GM10266 (cell line): ENCODE data around the gene PAPLN.

Experiments used
- DNase-seq: peaks from one replicate; pipeline ENCODE4 v3.0.0; 2012; ENCODE audit errors: extremely low spot score
- TF ChIP-seq, protein P1 (sequence below): IDR thresholded peaks from 2 replicates; pipeline ENCODE4 v1.5.1; 2012; ENCODE audit warnings: mild to moderate bottlenecking, low read depth; ENCODE audit not compliant: control insufficient read depth, insufficient read depth; ENCODE audit errors: missing control alignments

PAPLN gene

DNA sequence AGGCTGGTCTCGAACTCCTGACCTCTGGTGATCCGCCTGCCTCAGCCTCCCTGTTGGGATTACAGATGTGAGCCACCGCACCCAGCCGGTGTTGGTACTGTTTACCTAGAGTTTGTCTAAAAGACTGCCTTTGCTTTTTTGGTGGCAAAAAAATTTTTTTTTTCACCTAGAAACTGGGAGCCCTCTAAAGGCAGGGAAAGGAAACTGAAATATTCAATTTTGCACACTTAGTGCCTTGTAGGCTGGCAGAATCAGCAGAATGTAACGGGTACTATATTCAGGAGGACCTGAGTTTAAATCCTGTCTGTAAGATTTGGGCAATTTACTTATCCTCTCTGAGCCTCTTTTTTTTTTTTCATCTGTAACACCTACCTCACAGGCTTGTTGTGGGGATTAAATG, 43.6 kb downstream of the PAPLN start:
- TF ChIP-seq, protein P1, sequence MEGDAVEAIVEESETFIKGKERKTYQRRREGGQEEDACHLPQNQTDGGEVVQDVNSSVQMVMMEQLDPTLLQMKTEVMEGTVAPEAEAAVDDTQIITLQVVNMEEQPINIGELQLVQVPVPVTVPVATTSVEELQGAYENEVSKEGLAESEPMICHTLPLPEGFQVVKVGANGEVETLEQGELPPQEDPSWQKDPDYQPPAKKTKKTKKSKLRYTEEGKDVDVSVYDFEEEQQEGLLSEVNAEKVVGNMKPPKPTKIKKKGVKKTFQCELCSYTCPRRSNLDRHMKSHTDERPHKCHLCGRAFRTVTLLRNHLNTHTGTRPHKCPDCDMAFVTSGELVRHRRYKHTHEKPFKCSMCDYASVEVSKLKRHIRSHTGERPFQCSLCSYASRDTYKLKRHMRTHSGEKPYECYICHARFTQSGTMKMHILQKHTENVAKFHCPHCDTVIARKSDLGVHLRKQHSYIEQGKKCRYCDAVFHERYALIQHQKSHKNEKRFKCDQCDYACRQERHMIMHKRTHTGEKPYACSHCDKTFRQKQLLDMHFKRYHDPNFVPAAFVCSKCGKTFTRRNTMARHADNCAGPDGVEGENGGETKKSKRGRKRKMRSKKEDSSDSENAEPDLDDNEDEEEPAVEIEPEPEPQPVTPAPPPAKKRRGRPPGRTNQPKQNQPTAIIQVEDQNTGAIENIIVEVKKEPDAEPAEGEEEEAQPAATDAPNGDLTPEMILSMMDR, result no peak
- no peak for DNase-seq

DNA sequence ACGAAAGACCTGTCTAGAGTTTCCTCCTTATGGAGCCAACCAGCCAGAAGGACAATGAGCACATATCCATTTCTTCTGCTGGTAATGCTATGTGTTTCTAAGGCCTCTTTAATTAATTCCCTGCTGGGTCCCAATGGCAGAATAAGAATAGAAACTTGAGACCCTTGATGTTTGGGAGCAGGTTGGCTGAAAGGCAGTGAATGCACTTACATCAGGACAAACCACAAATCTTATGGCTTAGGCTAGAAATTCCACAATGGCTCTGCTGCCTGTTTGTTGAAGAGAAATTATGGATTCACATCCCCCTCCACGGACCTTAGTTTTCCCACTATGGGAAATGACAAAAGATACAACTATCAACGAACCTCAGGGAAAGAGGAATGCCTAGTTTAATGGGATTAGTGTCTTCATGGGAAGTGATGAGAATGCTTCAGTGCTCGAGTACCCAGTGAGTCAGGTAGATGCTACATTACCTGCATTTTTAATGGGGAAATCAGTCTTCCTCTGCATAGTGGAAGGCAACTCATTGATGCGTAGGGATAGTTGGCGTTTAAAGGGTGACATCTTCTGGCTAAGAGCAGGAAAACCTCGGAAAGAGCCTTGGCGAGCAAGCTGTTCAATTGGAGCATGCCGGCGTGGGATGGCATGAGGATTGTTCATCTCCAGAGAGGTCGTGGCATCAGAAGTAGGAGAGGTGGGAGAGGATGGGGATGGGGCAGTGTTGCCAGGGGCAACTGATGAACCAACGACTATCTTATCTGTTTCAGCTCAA, 46.5 kb downstream of the PAPLN start:
- TF ChIP-seq, protein P1, result no peak

DNA sequence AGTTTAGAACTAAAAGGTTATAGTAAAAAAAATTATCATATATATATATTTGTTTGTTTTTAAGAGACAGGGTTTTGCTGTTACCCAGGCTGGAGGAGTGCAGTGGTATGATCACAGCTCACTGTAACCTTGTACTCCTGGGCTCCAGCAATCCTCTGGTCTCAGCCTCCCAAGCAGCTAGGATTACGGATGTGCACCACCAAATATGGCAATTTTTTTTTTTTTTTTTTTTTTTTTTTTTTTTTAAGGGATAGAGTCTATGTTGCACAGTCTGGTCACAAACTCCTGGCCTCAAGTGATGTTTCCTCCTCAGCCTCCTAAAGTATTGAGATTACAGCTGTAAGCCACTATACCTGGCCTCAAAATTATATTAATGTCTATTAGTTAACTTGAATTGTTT, 48.7 kb downstream of the PAPLN start:
- DNase-seq, result no peak
- TF ChIP-seq, protein P1, result no peak

More for the DNA sequence above, 46.5 kb downstream of the PAPLN start:
- DNase-seq, result no peak

DNA sequence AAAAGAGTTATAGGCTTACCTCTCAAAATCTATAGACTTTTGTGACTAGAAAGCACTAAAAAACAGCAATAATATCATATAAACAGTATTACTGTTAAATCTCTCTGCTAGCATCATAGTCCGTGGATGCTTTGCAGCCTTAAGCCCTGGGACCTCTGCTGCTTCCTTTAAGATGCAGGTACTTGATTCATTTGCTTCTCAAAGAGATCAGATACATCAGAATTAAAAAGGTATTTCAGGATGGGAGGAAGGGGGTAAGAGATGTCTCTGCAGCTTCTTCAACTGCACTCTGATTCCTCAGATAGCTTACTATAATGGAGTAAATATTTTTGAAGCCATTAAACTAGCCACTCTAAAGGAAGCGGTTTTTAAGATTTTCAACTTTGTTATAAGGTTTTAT, 49.3 kb downstream of the PAPLN start:
- TF ChIP-seq, protein P1, result no peak
- no peak for DNase-seq

DNA sequence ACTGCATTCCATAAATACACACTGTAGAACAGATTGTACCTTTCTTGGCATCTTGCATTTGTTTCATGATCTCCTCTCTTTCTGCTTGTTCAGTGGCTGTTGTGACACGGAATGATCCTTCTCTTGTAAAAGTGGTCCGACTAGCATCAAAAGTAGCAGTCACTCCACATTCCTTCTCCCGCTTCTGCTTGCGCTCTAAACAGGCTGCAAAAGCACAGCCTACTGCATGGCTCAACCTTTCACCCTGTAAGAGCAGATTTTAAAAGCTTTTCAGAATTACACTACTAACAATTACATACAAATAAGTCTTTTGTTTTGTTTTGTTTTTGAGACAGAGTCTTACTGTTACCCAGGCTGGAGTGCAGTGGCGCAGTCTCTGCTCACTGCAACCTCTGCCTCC, 49.8 kb downstream of the PAPLN start:
- no peak for DNase-seq
- TF ChIP-seq, protein P1, result no peak

DNA sequence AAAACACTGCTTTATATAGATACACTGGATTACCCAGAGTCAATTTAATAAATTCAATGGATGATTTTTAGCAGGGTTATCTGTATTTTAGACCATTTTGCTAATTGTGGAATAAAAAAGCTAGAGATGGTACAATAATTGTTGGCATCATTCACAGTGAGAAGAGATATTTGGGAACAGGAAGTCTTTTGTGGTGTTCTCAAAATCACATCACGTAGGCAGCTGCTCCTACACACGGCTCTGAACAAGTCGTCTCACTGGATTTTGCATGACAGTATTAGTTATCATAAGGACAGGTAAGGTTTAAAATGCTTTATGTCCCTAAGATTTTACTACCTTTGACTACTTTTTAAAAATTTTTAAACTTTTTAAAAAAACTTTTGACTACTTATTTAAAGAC, 52.0 kb downstream of the PAPLN start:
- TF ChIP-seq, protein P1, result no peak
- DNase-seq, result no peak

DNA sequence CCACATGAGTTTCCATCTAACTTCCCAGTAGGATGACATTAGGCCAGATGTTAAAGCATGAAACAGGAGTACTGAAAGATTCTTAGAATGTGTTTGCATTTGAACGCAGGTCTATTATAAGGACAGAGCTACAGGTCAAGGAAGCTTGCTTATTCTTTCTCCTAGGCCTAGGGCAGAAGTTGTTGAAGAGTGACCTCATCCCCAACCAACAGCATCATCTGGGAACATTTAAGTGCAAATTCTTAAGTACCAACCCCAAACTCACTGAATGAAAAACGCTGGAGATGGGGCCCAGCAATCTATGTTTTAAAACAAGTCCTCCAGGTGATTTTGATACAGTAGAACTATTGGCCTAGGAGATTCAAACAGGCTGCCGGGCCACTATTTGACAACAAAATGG, 52.4 kb downstream of the PAPLN start:
- no peak for DNase-seq
- TF ChIP-seq, protein P1, result no peak
